AG09309 (cell line): Measurements from ENCODE around the gene AURKB.
A peak's percentile ranks its signal among the peaks of the same experiment; 100 is the strongest.

Experiments
- DNase-seq: peaks from one replicate; pipeline ENCODE4 v3.0.0-alpha.2; 2010; ENCODE audit warnings: low read depth
- H3K4me3 ChIP-seq: 2 replicates; pipeline ENCODE4 v1.5.1; 2011; ENCODE audit warnings: mild to moderate bottlenecking, low read depth, low read length, moderate library complexity; ENCODE audit not compliant: control insufficient read depth
- TF ChIP-seq, protein P1 (sequence below): IDR thresholded peaks from 2 replicates; pipeline ENCODE4 v1.5.1; 2011; ENCODE audit warnings: mild to moderate bottlenecking, low read depth, low read length, inconsistent platforms; ENCODE audit not compliant: insufficient read depth, control insufficient read depth; ENCODE audit errors: missing control alignments

AURKB gene

GRCh38 chr17:8185582-8186445, 24.6 kb downstream of the AURKB start:
- TF ChIP-seq, protein P1, sequence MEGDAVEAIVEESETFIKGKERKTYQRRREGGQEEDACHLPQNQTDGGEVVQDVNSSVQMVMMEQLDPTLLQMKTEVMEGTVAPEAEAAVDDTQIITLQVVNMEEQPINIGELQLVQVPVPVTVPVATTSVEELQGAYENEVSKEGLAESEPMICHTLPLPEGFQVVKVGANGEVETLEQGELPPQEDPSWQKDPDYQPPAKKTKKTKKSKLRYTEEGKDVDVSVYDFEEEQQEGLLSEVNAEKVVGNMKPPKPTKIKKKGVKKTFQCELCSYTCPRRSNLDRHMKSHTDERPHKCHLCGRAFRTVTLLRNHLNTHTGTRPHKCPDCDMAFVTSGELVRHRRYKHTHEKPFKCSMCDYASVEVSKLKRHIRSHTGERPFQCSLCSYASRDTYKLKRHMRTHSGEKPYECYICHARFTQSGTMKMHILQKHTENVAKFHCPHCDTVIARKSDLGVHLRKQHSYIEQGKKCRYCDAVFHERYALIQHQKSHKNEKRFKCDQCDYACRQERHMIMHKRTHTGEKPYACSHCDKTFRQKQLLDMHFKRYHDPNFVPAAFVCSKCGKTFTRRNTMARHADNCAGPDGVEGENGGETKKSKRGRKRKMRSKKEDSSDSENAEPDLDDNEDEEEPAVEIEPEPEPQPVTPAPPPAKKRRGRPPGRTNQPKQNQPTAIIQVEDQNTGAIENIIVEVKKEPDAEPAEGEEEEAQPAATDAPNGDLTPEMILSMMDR = no peak
- DNase-seq = no peak
- peak overlapping the region; percentile 67 for H3K4me3 ChIP-seq

DNA sequence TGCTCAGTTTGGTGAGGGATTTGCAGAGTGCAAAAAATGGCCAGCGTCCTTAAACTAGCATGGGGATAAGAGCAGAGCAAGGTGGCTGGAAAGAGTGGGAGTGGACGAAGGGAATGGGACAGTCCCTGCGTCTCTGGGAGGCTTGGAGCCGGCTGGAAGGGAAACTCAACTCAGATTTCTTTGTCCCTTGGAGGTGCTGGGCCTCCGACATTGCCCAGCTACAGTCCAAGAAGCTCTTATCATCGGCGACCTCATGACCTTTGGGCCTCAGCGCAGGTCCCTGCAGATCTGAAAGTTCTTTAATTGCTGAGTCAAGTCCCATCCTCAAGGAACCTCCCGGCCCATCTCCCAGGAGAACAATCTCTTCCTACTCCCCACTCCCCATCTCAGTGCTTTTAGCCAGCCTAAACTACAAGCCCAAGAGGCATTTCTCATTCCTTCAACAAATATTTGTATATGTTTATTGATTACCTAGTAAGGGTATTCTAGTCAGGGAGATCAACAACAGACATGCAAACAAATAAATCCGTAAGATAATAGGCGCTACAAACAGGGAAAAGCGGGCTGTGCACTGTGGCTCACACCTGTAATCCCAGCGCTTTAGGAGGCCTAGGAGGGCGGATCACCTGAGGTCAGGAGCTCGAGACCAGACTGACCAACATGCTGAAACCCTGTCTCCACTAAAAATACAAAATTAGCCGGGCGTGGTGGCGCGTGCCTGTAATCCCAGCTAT, 33.2 kb downstream of the AURKB start:
- DNase-seq = no peak
- TF ChIP-seq, protein P1 = no peak
- H3K4me3 ChIP-seq = peak overlapping the region; percentile 70

- peak within 1 kb of the TSS; percentile 70 for H3K4me3 ChIP-seq
- DNase-seq = no peak
- TF ChIP-seq, protein P1 = no peak
Observed at GRCh38 chr17:8176197-8176940, 34.0 kb downstream of the AURKB start, which contains the start of gene TMEM107. Gene TMEM107, minus strand, starts transcription at chr17:8176380. Its CDS starts 94 bp downstream, at chr17:8176286.

DNA sequence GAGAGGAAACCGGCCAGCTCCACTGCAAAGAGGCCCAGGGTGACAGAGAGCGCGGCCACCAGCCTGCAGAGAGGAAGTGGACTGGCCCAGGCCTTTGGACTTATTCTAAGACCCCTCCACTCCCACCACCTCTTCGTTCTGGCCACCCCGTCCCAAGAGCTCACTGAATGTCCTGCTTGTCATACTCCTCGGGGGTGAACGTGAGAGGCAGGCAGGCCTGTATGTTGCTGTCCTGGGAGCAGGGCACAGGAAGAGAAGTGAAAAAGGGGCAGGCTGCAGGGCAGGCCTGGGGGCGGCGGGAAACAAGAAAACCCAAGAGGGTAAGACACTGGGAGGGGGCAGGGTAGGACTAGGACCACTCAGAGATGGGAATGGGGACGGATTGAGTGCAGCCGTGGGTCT, 34.6 kb downstream of the AURKB start:
- no peak for DNase-seq
- H3K4me3 ChIP-seq = peak overlapping the region; percentile 70
- TF ChIP-seq, protein P1 = no peak

DNA sequence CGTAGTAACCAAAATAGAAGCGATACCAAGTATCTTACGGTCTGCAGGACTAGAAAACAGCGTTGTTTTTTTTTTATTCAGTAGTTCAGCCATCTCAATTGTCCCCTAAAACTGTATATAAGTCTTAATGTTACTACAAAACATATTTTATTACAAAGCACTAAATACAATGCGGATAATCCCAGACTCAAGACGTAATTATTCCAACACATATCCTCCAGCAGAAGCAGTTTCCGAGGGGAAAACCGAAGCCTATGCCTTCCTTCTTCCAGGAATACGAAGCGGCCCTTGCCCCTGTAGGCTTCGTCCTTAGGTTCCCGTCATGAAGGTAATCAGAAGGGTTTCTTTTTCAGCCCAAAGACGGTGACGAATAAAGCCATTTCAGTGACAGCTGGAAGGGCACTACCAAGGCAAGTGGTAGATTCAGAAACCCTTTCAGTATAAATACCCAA, 36.5 kb downstream of the AURKB start:
- H3K4me3 ChIP-seq = peak overlapping the region; percentile 18
- no peak for DNase-seq
- TF ChIP-seq, protein P1 = no peak
